Omental fat pad (tissue), 4 donors: ENCODE measurements around the gene KLK13. TPM values are rescaled to one million over a fixed set of nuclear protein-coding genes. Genes with fewer than 3 reads are reported as not detected.

Experiments
- ATAC-seq: fragments of 150-250 bp; one replicate; pipeline ENCODE4 v1.9.1; 2016; ENCODE audit warnings: mild to moderate bottlenecking, moderate library complexity; ENCODE audit not compliant: low FRiP score
- DNase-seq: peaks from one replicate; pipeline ENCODE4 v3.0.0-alpha.2; 2019; ENCODE audit warnings: low spot score
- total RNA-seq, 4 donors: library from RNA; depleted of rRNA; stranded (reverse); fragments of >200 nt; gene quantifications; one replicate each; pipeline ENCODE4 v1.1.0, GENCODE V29; 2016
- TF ChIP-seq, protein P1 (sequence below), 3 donors: fragments of 450-650 bp; IDR thresholded peaks; one replicate each; pipeline ENCODE4 v1.5.1; 2016 to 2017; ENCODE audit warnings: antibody characterized with exemption in 3 of 3, mild to moderate bottlenecking in 3 of 3, moderate library complexity in 2 of 3

The KLK13 gene
- total RNA-seq, 4 donors from 2014 or later, result not detected

DNA sequence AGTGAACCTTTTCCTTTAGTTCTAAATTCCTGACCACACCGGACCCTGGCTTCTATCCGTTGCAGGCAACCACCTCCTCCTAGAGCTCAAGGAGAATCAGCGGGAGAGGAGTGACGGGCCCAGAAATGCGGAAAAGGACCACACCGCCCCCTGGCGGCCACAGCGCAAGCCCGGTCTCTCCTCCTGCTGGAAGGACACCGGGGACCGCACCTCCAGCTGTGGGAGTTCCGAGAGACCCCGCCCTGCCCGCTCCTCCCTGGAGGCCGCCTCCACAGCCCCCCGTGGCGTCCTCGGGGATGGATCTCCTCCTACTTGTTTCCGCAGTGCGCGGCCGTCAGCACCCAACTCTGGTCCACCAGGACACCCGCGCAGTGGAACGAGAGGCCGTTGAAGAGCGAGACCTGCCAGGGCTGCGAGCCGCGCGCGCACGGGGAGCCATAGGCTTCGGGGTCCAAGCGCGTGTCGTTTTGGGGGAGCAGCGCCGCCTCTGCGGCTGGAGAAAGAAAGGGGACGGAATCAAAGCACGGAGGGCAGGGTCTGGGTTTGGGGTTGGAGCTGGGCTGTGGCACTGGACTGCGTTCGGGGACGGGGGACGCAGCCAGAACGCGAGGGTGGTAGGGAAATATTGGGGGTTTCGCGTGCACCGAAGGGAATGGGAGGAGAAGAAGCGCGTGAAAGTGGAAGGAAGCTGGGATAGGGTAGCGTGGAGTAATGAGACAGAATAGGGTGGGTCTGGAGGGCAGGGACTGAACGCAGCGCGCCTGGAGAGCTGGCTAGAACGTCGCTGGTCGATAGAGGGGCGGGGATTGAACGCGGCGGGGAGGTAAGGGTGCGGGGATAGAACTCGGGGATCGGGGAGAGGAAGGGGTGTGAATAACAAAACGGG, 47.9 kb downstream of the KLK13 start:
- ATAC-seq (peak; percentile 57), DNase-seq (no peak)
- TF ChIP-seq, protein P1, sequence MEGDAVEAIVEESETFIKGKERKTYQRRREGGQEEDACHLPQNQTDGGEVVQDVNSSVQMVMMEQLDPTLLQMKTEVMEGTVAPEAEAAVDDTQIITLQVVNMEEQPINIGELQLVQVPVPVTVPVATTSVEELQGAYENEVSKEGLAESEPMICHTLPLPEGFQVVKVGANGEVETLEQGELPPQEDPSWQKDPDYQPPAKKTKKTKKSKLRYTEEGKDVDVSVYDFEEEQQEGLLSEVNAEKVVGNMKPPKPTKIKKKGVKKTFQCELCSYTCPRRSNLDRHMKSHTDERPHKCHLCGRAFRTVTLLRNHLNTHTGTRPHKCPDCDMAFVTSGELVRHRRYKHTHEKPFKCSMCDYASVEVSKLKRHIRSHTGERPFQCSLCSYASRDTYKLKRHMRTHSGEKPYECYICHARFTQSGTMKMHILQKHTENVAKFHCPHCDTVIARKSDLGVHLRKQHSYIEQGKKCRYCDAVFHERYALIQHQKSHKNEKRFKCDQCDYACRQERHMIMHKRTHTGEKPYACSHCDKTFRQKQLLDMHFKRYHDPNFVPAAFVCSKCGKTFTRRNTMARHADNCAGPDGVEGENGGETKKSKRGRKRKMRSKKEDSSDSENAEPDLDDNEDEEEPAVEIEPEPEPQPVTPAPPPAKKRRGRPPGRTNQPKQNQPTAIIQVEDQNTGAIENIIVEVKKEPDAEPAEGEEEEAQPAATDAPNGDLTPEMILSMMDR (IDR thresholded peaks at IDR 0.05), result peak in 1 of 3 donors; percentile 70

GRCh38 chr19:51015691-51016267, 49.1 kb downstream of the KLK13 start:
- ATAC-seq (no peak), DNase-seq (no peak)
- TF ChIP-seq, protein P1 (IDR thresholded peaks at IDR 0.05), result no peak

GRCh38 chr19:51014242-51014641, 50.6 kb downstream of the KLK13 start:
- ATAC-seq (no peak), DNase-seq (no peak)
- TF ChIP-seq, protein P1 (IDR thresholded peaks at IDR 0.05), result no peak

DNA sequence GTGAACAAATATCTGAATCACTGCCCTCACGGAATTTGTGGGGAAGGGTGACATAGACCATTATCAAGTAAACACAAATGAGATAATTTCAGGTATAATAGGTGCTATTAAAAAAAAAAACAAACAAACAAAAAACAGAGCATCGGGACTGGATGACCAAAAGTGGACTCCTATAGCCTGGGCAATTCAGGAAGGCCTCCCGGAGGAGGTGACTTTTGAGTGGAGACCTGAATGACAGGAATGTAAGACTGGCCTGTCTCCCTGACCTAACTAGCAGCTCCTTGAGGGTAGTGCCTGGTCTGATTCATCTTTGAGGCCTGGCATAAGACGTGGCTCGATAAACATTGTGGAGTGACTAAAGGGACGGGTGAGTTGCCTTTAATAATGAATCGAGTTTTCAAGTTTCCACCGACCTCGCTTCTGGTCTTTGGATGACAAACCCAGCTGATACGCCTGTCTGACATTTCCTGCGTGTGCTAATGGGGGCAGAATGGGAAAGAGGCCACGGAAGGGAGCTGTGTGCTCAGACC, 52.2 kb downstream of the KLK13 start:
- ATAC-seq (no peak), DNase-seq (no peak)
- TF ChIP-seq, protein P1 (IDR thresholded peaks at IDR 0.05), result no peak

DNA sequence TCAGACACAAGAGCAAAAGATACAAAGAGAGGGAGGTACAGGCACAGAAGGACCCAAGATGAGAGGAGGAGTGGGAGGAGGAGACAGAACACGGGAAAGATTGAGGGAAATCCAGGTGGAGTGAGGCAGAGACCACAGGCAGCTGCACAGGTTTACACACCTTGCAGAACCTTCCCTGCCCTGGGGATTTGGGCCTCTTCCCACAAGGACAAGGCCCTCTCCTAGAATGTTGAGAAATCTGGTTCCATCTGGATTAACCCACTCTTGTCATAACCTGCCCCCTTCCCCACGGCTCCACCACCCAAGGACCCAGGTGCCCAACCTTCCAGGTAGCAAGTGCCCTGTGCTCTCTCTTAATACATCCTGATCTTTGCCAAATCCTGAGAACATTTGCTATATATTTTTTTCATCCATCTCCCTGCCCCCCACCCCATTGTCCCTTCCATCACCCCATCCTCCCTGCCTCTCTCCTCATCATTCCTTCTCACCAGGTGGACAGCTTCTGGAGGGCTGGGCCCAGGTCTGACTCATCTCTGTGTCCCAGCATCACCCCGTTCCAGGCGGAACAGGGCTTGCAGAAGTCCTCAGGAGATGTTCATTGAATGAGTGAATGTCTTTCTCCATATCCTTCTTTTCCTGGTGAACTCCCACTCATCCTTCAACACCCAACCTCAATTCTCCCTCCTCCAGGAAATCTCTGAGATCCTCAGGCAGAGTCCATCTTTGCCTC, 54.7 kb downstream of the KLK13 start:
- DNase-seq (no peak), ATAC-seq (no peak)
- TF ChIP-seq, protein P1 (IDR thresholded peaks at IDR 0.05), result no peak

- no peak for DNase-seq
- TF ChIP-seq, protein P1 (IDR thresholded peaks at IDR 0.05), result no peak
- no peak for ATAC-seq
Measured at GRCh38 chr19:51009061-51009891, 55.6 kb downstream of the KLK13 start.
